Fibroblast of villous mesenchyme (primary cell): Measurements from ENCODE around the gene NAGPA. TPM values are rescaled to one million over a fixed set of nuclear protein-coding genes. Genes with fewer than 3 reads are reported as not detected.

ENCODE experiments used
- DNase-seq: peaks from one replicate; pipeline ENCODE4 v3.0.0-alpha.2; 2010; ENCODE audit warnings: low read depth
- H3K4me3 ChIP-seq: 2 replicates; pipeline ENCODE4 v1.5.1; 2011; ENCODE audit warnings: low read depth, mild to moderate bottlenecking, low read length
- total RNA-seq: library from RNA; depleted of rRNA; stranded (reverse); fragments of >200 nt; gene quantifications from 2 replicates; pipeline ENCODE4 v1.2.3, GENCODE V29; 2012
- TF ChIP-seq, protein P1 (sequence below): IDR thresholded peaks from 2 replicates; pipeline ENCODE4 v1.5.1; 2012; ENCODE audit warnings: low read depth, mild to moderate bottlenecking, low read length; ENCODE audit not compliant: insufficient read depth

Gene NAGPA
- total RNA-seq, 1 donor, result 17.3 TPM

GRCh38 chr16:5066511-5066910, 32.8 kb upstream of the NAGPA start:
- TF ChIP-seq, protein P1, sequence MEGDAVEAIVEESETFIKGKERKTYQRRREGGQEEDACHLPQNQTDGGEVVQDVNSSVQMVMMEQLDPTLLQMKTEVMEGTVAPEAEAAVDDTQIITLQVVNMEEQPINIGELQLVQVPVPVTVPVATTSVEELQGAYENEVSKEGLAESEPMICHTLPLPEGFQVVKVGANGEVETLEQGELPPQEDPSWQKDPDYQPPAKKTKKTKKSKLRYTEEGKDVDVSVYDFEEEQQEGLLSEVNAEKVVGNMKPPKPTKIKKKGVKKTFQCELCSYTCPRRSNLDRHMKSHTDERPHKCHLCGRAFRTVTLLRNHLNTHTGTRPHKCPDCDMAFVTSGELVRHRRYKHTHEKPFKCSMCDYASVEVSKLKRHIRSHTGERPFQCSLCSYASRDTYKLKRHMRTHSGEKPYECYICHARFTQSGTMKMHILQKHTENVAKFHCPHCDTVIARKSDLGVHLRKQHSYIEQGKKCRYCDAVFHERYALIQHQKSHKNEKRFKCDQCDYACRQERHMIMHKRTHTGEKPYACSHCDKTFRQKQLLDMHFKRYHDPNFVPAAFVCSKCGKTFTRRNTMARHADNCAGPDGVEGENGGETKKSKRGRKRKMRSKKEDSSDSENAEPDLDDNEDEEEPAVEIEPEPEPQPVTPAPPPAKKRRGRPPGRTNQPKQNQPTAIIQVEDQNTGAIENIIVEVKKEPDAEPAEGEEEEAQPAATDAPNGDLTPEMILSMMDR, result no peak
- no peak for DNase-seq
- no peak overlapping the region for H3K4me3 ChIP-seq

DNA sequence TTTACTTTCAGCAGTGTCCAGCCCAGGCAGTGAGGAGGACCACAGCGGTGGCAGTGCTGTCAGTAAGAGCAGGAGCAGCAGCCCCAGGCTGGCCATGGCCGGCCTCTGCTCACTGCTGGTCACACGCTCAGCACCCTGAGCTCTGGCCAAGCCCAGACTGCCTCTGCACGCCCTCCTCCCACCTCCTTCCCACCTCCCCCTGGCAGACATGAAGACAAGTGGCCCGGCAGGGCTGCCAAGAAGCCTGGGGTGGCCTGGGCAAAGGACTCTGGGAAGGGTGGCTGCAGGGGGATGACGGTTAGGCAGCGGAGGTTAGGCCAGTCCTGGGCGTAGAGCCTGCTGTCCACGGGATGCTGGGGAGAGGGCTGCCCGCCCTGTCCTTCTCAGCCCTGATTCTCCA, 32.1 kb upstream of the NAGPA start, which contains the start of gene C16orf89:
Gene C16orf89 (minus strand): TSS at position 144 of the 400 bp plus-strand sequence. CDS start 48 bp downstream, at position 96.
- TF ChIP-seq, protein P1, result no peak
- no peak for DNase-seq
- H3K4me3 ChIP-seq, result no peak within 1 kb of the TSS

DNA sequence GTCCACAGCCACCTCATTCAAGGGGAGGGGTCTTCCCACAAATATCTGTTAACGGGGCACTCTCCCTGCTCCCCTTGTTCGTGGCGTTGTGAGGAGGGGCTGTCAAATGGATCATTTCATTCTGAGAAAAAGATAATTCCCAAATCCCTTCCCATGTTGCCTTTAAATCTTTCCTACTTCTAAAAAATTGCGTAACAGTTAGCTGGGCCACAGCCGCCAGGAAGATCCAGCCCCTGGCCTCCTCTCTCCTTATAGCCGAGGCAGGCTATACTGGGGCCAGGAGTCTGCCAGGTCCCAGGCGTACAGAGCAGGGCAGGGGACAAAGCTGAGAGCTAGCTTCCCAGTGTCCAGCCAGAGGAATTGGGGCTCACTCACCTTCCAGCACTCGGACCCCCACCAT, 31.6 kb upstream of the NAGPA start:
- no peak for DNase-seq
- no peak overlapping the region for H3K4me3 ChIP-seq
- TF ChIP-seq, protein P1, result no peak

- H3K4me3 ChIP-seq, result no peak overlapping the region
- no peak for DNase-seq
- TF ChIP-seq, protein P1, result no peak
These were observed 31.2 kb upstream of the NAGPA start for GRCh38 chr16:5064915-5065314.

- DNase-seq, result no peak
- TF ChIP-seq, protein P1, result no peak
- H3K4me3 ChIP-seq, result no peak overlapping the region
These were observed 29.3 kb upstream of the NAGPA start for GRCh38 chr16:5062790-5063765.

DNA sequence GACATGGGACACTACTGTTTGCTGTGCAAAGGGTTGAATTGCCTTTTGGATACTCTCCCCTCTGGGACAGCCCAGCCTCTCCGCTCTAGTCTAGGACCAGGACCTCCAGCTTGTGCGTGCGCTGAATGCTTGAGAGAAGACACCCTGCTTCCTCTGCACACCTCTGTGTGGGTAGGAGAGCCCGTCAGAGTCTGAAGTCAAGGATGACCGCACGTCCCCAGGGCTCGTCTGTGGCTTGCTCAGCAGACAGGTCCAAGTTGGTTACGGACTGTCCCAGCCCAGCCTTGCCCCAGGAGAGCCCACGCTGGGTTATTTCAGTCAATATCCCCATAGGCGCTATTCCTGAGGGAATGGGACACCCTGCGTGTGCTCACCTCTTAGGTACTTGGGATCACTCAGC, 28.3 kb upstream of the NAGPA start:
- TF ChIP-seq, protein P1, result no peak
- no peak overlapping the region for H3K4me3 ChIP-seq
- no peak for DNase-seq
